Ureter (tissue), 1 donor: ENCODE results near the gene STRADB. TPM values are rescaled to one million over a fixed set of nuclear protein-coding genes. Genes with fewer than 3 reads are reported as not detected.
"Not testable (repeated sequence)": the region's sequence is repeated elsewhere in the genome, so short reads cannot be mapped to it uniquely, and the experiment has no call there.

ENCODE experiments used
- DNase-seq: peaks from one replicate; pipeline ENCODE4 v3.0.0-alpha.2; 2020; ENCODE audit warnings: low spot score
- total RNA-seq: library from RNA; stranded (reverse); gene quantifications from one replicate; pipeline ENCODE4 v1.2.4, GENCODE V29; 2023
- donor health status: DM: yes; HTN: yes; CAD: no.

STRADB gene
- total RNA-seq, 1 donor from 2014 or later: 20.7 TPM

DNA sequence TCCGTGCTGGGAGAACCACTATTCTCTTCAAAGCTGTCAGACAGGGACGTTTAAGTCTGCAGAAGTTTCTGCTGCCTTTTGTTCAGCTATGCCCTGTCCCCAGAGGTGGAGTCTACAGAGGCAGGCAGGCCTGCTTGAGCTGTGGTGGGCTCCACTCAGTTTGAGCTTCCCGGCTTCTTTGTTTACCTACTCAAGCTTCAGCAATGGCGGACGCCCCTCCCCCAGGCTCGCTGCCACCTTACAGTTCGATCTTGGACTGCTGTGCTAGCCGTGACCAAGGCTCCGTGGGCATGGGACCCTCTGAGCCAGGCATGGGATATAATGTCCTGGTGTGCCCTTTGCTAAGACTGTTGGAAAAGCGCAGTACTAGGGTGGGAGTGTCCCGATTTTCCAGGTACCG, 21.2 kb upstream of the STRADB start:
- not testable (repeated sequence) for DNase-seq

DNA sequence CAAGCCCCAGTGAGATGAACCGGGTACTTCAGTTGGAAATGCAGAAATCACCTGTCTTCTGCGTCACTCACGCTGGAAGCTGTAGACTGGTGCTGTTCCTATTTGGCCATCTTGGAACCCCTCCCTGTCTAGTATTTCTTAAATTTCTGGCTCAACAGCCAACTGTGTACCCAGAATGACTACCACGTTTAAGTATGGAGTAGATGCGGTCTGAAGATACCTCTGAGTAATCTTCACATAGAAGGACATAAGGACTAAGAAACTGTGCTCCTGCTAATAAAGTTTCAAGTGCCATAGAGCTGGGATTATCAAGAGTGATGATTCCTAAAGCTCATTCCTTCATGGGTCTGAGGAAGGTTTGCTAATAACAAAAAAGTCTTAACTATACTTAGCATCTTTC, 20.7 kb upstream of the STRADB start:
- DNase-seq: no peak

DNA sequence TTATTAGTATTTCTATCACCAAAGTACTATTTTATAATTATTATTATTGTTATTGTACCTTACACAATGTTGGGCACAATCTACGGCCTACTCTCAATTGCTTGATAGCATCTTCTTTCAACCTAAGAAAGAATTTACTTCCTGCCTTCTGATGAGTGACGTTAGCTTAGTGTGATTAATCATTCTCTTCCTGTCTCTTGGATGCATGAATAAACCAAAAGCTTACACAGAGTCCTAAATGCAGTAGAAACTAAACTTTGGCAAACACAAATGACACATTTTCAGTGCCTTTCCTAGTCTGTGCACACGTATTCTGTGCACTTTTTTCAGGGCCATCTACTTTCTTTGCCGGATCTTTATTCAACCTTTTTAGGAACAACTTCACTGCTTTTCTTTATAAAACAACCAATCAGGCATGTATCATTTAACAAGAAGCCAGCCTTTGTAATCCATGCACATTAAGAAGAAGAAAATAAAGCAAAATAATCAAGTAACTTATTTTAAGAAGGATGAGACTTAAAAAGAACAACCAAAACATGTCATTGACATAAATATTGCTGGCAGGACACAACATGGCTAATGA, 19.4 kb upstream of the STRADB start:
- DNase-seq: no peak

DNA sequence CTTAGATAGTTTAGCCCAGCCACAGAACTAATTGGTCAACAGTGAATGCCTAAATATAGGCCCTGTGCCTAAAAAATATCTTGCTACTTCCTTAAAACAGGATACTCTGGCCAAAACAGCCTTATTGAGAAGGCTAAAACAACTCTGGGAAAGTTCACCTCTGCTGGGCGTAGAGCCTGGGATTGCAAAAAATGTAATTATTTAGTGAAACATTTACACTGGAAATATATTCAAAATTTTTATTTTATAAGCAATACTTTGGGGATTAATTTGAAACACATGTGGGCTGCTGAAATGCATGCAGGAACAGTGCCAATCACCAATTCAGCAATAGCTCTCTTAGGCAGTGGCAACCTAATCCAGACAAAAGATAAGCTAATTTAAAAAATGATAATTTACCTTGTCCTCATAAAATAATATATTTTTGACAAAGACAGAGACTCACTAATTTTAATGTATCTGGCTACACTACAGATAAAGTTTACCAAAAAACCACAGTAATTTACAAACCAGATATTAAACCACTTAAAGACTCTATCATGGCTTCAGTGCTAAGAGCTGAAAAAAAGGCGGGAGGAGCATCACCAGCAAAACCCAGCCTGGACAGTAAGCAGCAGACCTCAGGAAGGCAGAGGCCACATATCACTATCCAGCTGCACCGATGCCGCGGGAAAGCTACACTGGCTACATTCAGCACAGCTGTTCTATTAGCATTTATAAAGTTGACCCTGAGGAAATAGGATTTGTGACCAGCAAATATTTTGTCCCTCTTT, 18.7 kb upstream of the STRADB start:
- no peak for DNase-seq

DNA sequence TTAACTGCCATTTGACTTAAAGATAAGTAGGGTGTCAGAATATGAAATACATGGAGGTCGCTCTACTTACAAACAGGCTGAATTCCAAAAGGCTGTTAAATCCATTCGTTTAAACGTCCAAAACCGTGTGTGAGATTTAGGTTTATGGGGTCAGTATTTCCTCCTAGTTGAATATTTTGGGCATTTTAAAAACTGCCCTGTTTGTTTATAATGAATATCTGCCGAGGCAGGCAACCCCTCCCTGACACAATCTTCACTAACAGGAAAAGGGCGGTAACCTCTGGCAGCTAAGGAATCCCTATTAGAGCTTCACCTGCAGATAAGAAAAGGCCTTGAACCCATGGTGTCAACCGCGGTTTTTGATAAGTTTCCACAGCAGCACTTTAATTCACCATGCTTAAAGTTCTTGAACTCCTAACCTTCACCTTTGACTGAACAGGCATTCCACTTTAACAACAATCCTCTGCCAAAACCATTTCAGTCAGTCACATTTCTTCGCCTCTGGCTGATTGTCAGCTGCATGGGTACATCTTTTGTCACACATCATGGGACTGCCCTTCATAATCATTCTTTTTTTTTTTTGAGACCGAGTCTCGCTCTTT, 18.0 kb upstream of the STRADB start:
- DNase-seq: no peak

DNA sequence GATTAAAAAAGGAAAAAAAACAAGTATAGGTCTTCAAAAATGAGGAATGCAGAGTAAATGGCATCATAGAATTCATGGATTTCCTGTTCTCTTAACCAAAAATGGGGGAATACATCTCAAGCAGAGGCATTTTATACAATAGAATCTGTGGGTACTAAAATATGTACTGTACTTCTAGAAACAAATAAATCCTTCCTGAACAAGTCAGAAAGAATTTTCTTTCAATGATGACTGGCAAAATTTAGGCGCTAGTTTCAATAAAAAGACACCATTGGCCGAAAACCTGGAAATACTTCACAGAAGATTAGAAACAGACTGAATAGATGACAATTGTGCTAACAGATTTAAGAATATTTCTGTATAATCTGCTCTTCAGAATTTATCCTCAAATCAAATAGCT, 15.4 kb upstream of the STRADB start:
- no peak for DNase-seq

DNA sequence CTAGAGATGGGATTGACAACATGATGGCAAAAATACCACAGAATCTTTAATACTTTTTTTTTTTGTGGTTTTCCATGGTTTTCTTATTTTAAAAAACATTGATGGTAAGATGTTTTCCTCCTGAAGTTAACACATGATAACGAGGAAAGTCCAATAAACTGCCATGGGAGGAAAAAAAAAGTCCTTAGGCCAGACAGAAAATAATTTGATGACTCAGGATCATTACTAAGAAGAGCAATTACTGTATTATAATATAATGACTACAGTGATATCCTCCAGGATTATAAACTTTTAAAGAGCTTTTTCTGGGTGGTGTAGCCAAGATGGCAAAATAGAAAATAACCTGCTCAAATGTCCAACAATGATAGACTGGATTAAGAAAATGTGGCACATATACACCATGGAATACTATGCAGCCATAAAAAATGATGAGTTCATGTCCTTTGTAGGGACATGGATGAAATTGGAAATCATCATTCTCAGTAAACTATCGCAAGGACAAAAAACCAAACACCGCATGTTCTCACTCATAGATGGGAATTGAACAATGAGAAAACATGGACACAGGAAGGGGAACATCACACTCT, 12.1 kb upstream of the STRADB start:
- not testable (repeated sequence) for DNase-seq

DNA sequence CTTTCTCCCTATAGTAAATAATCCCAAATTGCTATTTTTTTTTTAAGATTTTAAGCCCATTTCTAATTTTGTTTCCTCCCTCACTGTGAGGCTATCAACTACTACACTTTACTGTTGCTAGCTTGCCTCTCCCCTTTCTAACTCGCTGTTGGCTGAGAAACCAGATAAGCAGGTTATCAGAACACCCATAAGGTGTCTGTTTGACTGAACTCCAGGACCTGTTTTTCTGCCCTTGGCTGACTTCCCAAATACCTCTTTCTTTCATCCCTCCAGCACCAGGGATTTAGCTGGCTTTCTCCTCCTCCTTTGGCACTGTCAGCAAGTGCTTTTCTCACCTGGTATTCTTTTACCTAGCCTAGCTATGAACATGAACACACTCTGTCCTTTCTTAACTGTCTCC, 11.4 kb upstream of the STRADB start:
- peak; percentile 68 for DNase-seq

DNA sequence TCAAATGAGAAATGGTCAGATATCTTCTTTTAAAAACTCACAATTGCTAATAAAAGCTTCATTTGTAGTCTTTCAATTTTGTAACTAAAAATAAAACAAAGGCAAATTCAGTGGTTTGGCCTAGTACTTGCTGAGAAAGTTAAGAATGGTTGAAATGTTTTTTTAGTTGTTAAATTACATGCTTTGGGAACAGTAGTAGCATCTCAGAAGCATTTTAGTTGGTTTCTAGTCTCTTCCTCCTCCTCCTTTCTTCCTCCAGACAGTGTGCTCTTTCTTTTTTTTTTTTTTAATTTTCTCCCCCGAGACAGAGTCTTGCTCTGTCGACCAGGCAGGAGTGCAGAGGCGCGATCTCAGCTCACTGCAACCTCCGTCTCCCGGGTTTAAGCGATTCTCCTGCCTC, 10.1 kb upstream of the STRADB start:
- no peak for DNase-seq

DNA sequence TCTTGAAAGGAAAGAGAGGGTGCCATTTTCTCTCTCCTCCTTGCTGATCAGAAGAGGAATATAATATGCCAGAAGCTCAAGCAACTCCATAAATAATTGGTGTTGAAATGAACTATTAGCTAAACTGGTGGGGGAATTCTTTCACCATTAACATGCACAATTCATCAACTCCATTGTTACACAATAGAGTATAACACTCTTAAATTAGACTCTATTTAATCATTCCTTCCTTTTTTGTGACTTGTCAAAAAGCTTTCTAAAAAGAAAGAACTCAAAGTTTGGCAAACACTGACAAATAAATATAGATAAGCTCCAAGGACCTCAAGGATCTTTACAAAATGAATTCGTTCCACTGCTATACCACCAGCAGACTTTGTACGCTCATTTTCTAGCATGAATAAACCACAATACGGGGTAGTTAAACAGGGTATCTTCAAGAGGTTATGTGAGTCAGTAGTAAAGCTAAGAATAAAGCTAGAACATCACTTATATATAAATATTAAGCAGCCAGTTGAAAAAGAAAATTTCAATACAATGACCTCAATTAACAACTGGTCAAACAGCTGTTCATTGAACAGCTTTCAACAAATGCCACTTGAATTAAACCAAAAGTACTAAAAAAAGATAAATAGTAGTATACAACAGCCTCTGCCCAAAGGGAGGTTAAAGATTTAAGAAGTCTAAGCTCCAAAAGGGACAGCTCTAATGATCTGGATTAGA, 6.6 kb upstream of the STRADB start:
- no peak for DNase-seq

DNA sequence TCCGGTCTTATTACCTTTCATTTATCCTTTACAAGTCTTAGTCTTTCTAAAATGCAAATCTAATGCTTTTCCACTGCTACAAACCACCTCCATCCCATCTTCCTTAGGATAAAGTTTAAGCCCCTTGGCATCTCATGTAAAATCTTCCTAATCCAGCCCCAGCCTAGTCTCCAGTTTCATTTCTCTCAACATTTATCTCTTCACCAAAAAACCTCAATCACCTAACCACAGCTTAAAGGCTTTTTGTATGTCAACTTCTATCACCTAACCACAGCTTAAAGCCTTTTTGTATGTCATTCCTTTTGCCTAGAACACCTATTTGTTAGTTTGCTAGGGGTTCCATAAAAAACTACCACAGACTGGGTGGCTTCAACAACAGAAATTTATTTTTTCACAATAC, 4.5 kb upstream of the STRADB start:
- no peak for DNase-seq

DNA sequence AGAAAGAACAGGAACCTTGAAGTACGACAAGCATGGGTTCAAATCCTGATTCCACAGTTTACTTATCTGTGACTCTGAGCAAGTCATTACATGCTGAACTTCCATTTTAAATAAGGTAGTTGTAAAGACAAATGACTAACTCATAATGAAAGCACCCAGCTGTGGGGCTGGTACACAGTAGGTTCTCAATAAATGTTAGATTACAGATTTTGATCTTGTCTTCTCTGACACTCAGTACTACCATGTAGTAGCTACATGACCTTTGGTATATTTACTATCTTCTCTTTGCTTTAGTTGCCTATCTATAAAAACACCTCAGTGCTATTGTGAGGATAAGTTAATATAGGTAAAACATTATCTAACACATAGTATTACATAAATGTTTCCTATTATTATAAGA, 3.5 kb upstream of the STRADB start:
- no peak for DNase-seq

DNA sequence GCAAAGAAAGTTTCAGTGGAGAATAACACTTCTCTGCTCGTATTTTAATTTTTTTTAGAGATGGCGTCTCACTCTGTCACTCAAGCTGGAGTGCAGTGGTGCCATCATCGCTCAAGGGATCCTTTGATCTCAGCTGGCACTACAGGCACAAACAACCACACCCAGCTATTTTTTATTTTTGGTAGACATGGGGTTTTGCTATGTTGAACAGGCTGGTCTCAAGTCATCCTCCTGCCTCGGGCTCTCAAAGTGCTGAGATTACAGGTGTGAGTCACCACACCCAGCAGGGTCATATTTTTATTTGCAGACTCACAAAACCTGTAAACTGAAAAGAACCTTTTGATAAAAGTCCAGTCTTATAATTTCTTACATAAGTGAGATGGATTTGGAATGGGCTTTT, 2.8 kb upstream of the STRADB start:
- DNase-seq: no peak

DNA sequence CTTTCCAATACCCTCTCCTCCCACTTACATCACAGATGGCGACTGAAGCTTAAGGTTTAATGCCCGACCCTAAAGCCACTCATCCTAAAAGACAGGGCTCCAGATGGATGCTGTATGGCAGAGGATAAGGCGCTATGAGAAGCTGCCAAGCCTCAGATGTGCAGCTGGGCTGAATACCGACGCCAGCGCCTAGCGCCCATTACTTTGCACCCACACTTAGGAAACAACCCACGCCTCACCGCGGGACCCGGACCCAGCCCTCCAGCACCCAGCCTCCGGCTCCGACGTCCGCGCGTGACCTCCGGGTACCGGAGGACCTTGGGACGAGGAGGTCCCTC, 617 bp upstream of the STRADB start:
- no peak for DNase-seq

DNA sequence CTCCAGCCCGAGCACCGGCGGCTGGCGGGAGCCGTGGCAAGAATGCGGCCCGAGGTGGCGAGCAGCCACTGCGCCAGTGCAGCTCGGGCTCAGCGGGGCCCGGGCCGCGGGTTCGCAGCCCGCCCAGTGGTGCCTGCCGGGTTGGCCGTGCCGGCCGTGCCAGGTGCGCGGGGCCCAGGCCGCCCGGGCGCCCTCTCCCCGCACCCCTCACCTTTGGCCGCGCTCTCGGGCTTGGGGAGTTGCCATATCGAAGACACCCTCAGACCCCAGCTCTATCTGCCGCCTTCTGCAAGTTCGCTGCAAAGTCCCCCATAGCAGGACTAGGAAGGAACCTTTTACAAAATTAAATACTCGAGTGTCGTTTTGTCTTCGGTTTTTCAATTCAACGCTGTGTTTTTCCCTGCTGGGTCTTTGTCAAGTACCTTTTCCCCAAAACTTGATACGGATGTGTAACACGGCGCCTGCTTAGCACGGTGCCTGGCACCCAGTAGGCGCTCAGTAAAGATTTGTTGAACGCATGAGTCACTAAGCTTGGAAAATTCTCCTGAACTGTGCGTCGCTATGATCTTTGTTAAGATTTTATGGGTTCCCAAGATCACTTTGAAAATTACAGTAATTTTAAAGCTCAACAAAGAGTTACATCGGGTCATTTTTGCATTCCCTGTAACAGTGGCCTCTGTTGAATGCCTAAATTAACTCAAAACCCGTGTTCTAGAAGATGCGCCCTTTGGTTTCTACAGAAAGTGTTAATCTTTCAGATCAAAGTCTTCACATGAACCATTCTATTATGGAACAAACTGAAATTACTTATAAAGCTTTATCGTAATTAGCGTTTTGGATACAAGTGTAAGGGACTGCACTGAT, 750 bp downstream of the STRADB start:
- DNase-seq: no peak

DNA sequence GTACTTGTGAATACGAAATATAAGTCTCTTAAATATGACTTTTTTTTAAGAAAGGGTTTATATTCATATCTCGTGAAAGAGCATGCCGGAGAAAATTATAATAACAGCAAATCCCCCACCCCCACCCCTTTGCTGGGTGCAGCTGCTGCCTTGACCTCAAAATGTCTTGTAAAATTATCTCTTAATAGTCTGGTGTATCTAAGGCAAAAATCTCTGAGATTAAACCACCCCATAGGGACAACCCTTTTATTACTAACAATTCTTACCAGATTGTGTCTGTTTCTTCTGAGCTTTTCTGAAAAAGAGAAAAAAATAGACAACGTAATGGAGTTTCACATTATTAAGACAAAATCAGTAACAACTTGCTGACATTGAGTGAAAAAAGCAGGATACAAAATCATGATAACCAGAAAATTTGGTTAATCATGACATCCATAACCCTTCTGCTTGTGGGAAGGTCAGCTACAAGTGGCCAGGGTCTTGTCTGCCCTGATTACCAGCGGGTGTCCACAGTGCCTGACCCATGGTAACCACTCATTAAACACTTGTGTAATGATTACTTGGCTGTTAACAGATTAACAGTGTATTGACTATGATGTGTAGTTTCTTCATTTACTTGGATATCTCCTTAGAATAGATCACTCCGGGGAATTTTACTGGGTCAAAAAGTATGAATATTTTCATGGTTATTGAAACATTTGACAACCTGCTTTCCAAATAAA, 1.5 kb downstream of the STRADB start:
- DNase-seq: no peak

DNA sequence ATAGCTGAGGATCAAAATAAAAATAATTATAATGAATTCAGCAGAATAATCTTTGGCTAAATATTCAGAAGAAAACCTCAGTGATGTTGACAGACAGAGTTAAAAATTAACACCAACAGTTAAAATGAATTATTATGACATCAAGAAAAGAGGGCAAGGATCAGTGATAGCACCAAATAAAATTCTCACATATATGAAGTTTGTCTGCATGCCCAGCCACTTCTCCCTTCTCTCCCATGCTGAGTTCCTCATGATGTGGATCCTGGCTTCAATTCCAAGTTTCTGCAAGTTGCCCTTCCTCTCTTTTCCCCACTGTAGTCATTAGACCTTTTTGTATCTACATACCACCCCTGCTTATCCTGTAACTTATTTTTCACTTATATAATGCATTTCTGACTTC, 6.8 kb downstream of the STRADB start:
- DNase-seq: no peak

DNA sequence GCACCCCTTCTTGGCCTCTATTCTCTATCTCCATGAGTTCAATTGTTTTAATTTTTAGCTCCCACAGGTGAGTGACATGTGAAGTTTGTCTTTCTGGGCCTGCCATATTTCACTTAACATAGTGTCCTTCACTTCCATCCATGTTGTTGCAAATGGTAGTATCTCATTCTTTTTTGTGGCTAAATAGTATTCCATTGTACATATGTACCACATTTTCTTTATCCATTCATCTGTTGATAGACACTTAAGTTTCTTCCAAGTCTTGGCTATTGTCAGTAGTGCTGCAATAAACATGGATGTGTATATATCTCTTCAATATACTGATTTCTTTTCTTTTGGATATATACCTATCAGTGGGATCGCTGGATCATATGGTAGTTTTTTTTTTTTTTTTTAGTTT, 9.0 kb downstream of the STRADB start:
- no peak for DNase-seq

DNA sequence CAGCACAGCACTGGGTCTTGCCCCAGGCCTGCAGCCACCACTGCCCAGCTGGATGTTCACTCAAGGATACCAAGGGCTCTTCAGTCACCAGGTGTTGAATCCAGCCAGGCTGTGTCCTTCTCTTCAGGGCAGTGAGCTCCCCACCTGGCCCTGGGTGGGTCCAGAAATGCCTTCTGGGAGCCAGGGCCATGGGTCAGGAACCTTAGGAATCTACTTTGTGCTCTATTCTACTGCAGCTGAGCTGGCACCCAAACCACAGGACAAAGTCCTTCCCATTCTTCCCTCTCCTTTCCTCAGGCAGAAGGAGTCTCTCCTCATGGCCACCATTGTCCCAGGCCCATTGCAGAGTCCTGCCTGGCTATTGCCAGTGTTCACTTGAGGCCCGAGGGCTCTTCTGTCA, 13.0 kb downstream of the STRADB start:
- DNase-seq: no peak

DNA sequence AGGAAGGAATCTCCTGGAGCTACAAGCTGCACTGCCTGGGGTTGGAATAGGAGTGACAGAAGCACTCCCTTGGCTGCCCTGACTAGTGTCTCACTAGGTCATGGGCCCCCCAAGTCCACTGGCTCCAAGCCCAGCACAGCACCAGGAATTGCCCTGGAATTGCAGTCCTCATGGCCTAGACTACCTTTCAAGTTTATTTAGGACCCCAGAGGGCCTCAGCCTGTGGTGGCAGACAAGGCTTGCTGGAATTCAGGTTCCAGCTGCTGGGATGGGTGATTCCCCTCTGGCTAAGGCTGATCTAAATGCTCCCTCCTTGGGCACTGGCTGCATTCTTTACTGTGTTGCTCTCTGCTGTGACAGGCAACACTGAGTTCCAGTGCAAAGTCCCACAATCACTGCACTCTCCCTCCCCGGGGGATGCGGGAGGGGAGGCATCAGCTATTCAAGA, 14.0 kb downstream of the STRADB start:
- no peak for DNase-seq
